ENCODE results near the gene TNN.

Gene TNN

GRCh38 chr1:175045519-175045918 is 22.1 kb upstream of the TNN start:
- no peaks in the 10 kb centered on the region for H3K36me3 Mint-ChIP-seq (ENCODE audit: low read depth)
- H3K4me3 Mint-ChIP-seq: no peak overlapping the region
- no peaks in the 10 kb centered on the region for H3K4me1 Mint-ChIP-seq (ENCODE audit: low read depth)
- H3K27ac Mint-ChIP-seq: no peak overlapping the region
- H3K27me3 Mint-ChIP-seq: peaks cover 39% of the 10 kb centered on the region
- no peaks in the 10 kb centered on the region for H3K9me3 Mint-ChIP-seq

- no peaks in the 10 kb centered on the region for H3K9me3 Mint-ChIP-seq
- no peaks in the 10 kb centered on the region for H3K4me1 Mint-ChIP-seq (ENCODE audit: low read depth)
- H3K4me3 Mint-ChIP-seq: no peak overlapping the region
- H3K27me3 Mint-ChIP-seq: peaks cover 45% of the 10 kb centered on the region
- no peaks in the 10 kb centered on the region for H3K36me3 Mint-ChIP-seq (ENCODE audit: low read depth)
- H3K27ac Mint-ChIP-seq: no peak overlapping the region
Observed at GRCh38 chr1:175050992-175051391, 16.6 kb upstream of the TNN start.

GRCh38 chr1:175054736-175055135 is 12.9 kb upstream of the TNN start:
- H3K4me3 Mint-ChIP-seq: no peak overlapping the region
- H3K4me1 Mint-ChIP-seq (ENCODE audit: low read depth): no peaks in the 10 kb centered on the region
- H3K36me3 Mint-ChIP-seq (ENCODE audit: low read depth): no peaks in the 10 kb centered on the region
- H3K9me3 Mint-ChIP-seq: no peaks in the 10 kb centered on the region
- no peak overlapping the region for H3K27ac Mint-ChIP-seq
- H3K27me3 Mint-ChIP-seq: peaks cover 31% of the 10 kb centered on the region

DNA sequence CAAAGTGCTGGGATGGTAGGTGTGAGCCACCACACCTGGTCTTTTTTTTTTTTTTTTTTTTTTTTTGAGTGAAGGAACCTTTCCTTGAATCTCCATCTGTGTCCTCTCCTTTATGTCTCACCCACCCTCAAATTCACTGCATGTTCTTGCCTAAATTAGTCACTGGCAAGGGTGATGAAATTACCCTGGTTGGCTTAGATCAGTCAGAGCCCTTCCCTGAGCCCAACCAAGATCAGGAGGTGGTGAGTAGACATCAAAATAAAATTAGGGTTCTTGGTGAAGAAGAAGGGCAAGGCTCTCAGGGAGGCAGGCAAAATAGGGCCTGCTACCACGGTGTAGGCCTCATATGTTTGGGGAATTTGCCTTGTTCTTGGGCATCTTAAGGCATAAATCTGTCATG is 5.3 kb upstream of the TNN start:
- H3K27me3 Mint-ChIP-seq: peaks cover 10% of the 10 kb centered on the region
- H3K4me1 Mint-ChIP-seq (ENCODE audit: low read depth): no peaks in the 10 kb centered on the region
- no peak overlapping the region for H3K4me3 Mint-ChIP-seq
- H3K27ac Mint-ChIP-seq: no peak overlapping the region
- no peaks in the 10 kb centered on the region for H3K36me3 Mint-ChIP-seq (ENCODE audit: low read depth)
- no peaks in the 10 kb centered on the region for H3K9me3 Mint-ChIP-seq

DNA sequence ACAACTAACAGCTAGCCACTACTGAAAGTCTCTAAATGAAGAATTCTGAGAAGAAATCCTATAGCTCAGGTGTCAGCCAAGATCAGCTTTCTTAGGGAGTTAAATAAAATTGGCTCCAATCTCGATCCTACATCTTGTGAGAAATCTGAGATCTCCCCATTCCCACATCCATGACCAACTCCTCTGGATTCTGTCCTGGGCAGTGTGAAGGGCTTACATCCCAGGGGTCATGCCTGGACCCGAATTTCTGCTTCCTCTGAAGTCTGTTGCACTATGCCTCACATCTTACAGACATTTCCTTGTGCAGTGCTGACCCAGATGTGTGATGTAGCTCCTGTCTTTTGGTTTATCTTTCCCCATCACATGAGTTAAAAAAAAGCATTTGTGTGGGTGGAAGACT is 4.8 kb upstream of the TNN start:
- Mint-ChIP-seq H3K4me1 (ENCODE audit: low read depth) (no peaks in the 10 kb centered on the region), H3K36me3 (ENCODE audit: low read depth) (no peaks in the 10 kb centered on the region), H3K4me3 (no peak overlapping the region), H3K27me3 (peaks cover 7% of the 10 kb centered on the region), H3K9me3 (no peaks in the 10 kb centered on the region), H3K27ac (no peak overlapping the region)

- H3K36me3 Mint-ChIP-seq (ENCODE audit: low read depth): no peaks in the 10 kb centered on the region
- no peak overlapping the region for H3K4me3 Mint-ChIP-seq
- H3K27me3 Mint-ChIP-seq: peaks cover 11% of the 10 kb centered on the region
- peaks cover 10% of the 10 kb centered on the region for H3K4me1 Mint-ChIP-seq (ENCODE audit: low read depth)
- H3K27ac Mint-ChIP-seq: no peak overlapping the region
- H3K9me3 Mint-ChIP-seq: no peaks in the 10 kb centered on the region
Observed at GRCh38 chr1:175070818-175071217, 3.2 kb downstream of the TNN start.

GRCh38 chr1:175071276-175071943 is 3.8 kb downstream of the TNN start:
- Mint-ChIP-seq H3K27ac (no peak overlapping the region), H3K36me3 (ENCODE audit: low read depth) (no peaks in the 10 kb centered on the region), H3K27me3 (peaks cover 11% of the 10 kb centered on the region), H3K9me3 (no peaks in the 10 kb centered on the region), H3K4me1 (ENCODE audit: low read depth) (peaks cover 10% of the 10 kb centered on the region), H3K4me3 (no peak overlapping the region)

- H3K9me3 Mint-ChIP-seq: no peaks in the 10 kb centered on the region
- H3K27me3 Mint-ChIP-seq: peaks cover 11% of the 10 kb centered on the region
- H3K4me3 Mint-ChIP-seq: no peak overlapping the region
- peaks cover 10% of the 10 kb centered on the region for H3K4me1 Mint-ChIP-seq (ENCODE audit: low read depth)
- no peak overlapping the region for H3K27ac Mint-ChIP-seq
- H3K36me3 Mint-ChIP-seq (ENCODE audit: low read depth): no peaks in the 10 kb centered on the region
Observed at GRCh38 chr1:175072099-175072951, 4.7 kb downstream of the TNN start.

GRCh38 chr1:175073061-175073460 is 5.4 kb downstream of the TNN start:
- H3K27me3 Mint-ChIP-seq: peaks cover 6% of the 10 kb centered on the region
- H3K27ac Mint-ChIP-seq: no peak overlapping the region
- no peak overlapping the region for H3K4me3 Mint-ChIP-seq
- H3K9me3 Mint-ChIP-seq: no peaks in the 10 kb centered on the region
- peaks cover 10% of the 10 kb centered on the region for H3K4me1 Mint-ChIP-seq (ENCODE audit: low read depth)
- H3K36me3 Mint-ChIP-seq (ENCODE audit: low read depth): no peaks in the 10 kb centered on the region

GRCh38 chr1:175073633-175074032 is 6.0 kb downstream of the TNN start:
- Mint-ChIP-seq H3K27ac (no peak overlapping the region), H3K9me3 (no peaks in the 10 kb centered on the region), H3K36me3 (ENCODE audit: low read depth) (no peaks in the 10 kb centered on the region), H3K4me1 (ENCODE audit: low read depth) (peaks cover 10% of the 10 kb centered on the region), H3K27me3 (peaks cover 6% of the 10 kb centered on the region), H3K4me3 (no peak overlapping the region)

- Mint-ChIP-seq H3K27ac (no peak overlapping the region), H3K4me3 (no peak overlapping the region), H3K9me3 (no peaks in the 10 kb centered on the region), H3K4me1 (ENCODE audit: low read depth) (peaks cover 10% of the 10 kb centered on the region), H3K27me3 (peaks cover 6% of the 10 kb centered on the region), H3K36me3 (ENCODE audit: low read depth) (no peaks in the 10 kb centered on the region)
Observed at GRCh38 chr1:175075572-175076568, 8.2 kb downstream of the TNN start.

- Mint-ChIP-seq H3K27me3 (peaks cover 10% of the 10 kb centered on the region), H3K4me3 (no peak overlapping the region), H3K9me3 (no peaks in the 10 kb centered on the region), H3K4me1 (ENCODE audit: low read depth) (peaks cover 5% of the 10 kb centered on the region), H3K36me3 (ENCODE audit: low read depth) (no peaks in the 10 kb centered on the region), H3K27ac (no peak overlapping the region)
Observed at GRCh38 chr1:175077356-175078030, 9.9 kb downstream of the TNN start.

GRCh38 chr1:175078629-175079028 is 11.0 kb downstream of the TNN start:
- Mint-ChIP-seq H3K27me3 (peaks cover 4% of the 10 kb centered on the region), H3K27ac (no peak overlapping the region), H3K9me3 (no peaks in the 10 kb centered on the region), H3K36me3 (ENCODE audit: low read depth) (no peaks in the 10 kb centered on the region), H3K4me3 (no peak overlapping the region), H3K4me1 (ENCODE audit: low read depth) (no peaks in the 10 kb centered on the region)

DNA sequence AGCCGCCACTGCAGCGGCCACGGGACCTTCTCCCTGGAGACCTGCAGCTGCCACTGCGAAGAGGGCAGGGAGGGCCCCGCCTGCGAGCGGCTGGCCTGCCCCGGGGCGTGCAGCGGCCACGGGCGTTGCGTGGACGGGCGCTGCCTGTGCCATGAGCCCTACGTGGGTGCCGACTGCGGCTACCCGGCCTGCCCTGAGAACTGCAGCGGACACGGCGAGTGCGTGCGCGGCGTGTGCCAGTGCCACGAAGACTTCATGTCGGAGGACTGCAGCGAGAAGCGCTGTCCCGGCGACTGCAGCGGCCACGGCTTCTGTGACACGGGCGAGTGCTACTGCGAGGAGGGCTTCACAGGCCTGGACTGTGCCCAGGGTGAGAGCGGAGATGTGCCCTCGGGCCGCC is 11.7 kb downstream of the TNN start:
- no peaks in the 10 kb centered on the region for H3K9me3 Mint-ChIP-seq
- H3K4me3 Mint-ChIP-seq: no peak overlapping the region
- H3K27ac Mint-ChIP-seq: no peak overlapping the region
- H3K36me3 Mint-ChIP-seq (ENCODE audit: low read depth): no peaks in the 10 kb centered on the region
- peaks cover 4% of the 10 kb centered on the region for H3K27me3 Mint-ChIP-seq
- H3K4me1 Mint-ChIP-seq (ENCODE audit: low read depth): no peaks in the 10 kb centered on the region
